ENCODE measurements around the gene ASAP3. TPM values are rescaled to one million over a fixed set of nuclear protein-coding genes. Genes with fewer than 3 reads are reported as not detected.

Gene ASAP3
- total RNA-seq, 2 donors from 2014 or later = 38.6 to 47.2 TPM

DNA sequence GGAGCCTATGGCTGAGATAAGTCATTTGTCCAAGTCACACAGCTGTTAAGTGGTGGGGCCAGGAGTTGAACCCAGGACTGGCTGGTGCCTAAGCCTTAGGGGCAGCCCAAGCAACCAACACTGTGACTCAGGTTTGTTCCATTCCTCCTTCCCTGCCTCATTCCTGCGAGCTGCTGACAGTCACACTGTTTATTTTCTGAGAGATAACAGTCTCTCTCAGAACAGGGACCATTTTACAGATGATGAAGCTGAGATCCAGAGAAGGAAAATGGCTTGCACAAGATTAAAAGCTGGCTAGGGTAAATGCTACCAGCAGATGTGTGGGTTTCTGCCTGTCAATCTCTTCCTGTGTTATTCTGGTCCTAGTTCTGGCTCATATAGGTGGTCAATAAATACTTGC lies 35.1 kb downstream of the ASAP3 start:
- Histone ChIP-seq H3K4me3 (no peak overlapping the region), H3K4me1 (peaks cover 0 to 26% of the 10 kb centered on the region in 2 donors), H3K27me3 (no peaks in the 10 kb centered on the region), H3K9me3 (no peaks in the 10 kb centered on the region), H3K27ac (no peak overlapping the region), H3K36me3 (peaks cover 22% of the 10 kb centered on the region)
- TF ChIP-seq, protein P1, sequence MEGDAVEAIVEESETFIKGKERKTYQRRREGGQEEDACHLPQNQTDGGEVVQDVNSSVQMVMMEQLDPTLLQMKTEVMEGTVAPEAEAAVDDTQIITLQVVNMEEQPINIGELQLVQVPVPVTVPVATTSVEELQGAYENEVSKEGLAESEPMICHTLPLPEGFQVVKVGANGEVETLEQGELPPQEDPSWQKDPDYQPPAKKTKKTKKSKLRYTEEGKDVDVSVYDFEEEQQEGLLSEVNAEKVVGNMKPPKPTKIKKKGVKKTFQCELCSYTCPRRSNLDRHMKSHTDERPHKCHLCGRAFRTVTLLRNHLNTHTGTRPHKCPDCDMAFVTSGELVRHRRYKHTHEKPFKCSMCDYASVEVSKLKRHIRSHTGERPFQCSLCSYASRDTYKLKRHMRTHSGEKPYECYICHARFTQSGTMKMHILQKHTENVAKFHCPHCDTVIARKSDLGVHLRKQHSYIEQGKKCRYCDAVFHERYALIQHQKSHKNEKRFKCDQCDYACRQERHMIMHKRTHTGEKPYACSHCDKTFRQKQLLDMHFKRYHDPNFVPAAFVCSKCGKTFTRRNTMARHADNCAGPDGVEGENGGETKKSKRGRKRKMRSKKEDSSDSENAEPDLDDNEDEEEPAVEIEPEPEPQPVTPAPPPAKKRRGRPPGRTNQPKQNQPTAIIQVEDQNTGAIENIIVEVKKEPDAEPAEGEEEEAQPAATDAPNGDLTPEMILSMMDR (IDR thresholded peaks at IDR 0.05) = no peak
- no peak for DNase-seq (ENCODE audit: low spot score)

DNA sequence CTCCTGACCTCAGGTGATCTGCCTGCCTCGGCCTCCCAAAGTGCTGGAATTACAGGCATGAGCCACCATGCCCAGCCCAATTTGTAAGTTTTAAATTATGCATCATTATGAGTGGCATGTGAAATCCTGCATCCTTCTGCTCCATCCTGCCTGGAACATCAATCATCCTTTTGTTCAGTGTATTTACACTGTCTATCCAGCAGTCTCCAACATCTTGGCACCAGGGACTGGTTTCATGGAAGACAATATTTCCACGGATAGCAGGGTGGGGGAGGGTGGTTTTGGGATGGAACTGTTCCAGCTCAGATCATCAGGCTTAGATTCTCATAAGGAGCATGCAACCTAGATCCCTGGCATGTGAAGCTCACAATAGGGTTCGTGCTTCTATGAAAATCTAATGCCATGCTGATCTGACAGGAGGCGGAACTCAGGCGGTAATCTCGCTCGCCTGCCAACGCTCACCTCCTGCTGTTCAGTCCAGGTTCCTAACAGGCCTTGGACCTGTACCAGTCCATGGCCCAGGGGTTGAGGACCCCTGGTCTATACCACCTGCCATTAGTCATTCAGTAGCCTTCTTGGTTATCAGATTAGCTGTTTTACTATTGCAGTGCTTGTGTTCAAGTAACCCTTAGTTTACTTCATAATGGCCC lies 37.2 kb downstream of the ASAP3 start:
- Histone ChIP-seq H3K36me3 (peaks cover 19% of the 10 kb centered on the region), H3K4me3 (no peak overlapping the region), H3K4me1 (peaks cover 0 to 18% of the 10 kb centered on the region in 2 donors), H3K27ac (no peak overlapping the region), H3K27me3 (no peaks in the 10 kb centered on the region), H3K9me3 (no peaks in the 10 kb centered on the region)
- TF ChIP-seq, protein P1 (IDR thresholded peaks at IDR 0.05) = no peak
- DNase-seq (ENCODE audit: low spot score) = no peak

DNA sequence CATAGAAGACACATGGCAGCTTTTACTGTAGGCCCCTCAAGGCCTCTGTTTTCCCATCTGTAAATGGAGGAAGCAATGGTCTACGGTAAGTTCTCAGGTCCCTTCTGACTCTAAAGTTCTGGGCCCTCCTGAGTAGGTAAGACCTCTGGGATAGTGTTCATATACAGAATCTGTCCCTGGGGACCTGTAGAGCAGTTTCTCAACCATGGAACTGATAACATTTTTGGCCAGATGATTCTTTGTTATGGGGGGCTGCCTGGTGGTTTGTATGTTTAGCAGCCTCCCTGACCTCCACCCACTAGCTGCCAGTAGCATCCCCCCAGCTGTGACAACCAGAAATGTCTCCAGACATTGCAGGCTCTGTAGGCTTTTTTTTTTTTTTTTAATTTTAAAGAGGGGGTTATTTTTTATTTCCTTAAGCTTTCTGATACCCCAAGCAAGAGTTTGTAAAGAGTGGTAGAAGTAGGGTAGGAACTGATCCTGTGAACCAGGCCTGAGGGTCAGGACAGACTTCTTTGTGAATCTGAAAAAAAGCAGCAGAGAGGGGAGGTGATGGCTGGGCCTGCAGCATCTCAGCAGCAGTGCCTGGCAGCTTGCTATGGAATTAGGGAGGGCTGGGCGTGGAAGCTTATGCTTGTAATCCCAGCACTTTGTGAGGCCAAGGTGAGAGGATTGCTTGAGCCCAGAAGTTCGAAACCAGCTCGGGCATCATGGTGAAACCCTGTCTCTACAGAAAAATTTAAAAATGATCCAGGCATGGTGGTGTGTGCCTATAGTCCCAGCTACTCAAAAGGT lies 39.2 kb downstream of the ASAP3 start:
- H3K4me3 ChIP-seq = no peak overlapping the region
- H3K27ac ChIP-seq = peak overlapping the region; percentile 42 to 71
- no peaks in the 10 kb centered on the region for H3K9me3 ChIP-seq
- H3K27me3 ChIP-seq = no peaks in the 10 kb centered on the region
- H3K4me1 ChIP-seq = peaks cover 0 to 4% of the 10 kb centered on the region in 2 donors
- TF ChIP-seq, protein P1 (IDR thresholded peaks at IDR 0.05) = no peak
- DNase-seq (ENCODE audit: low spot score) = no peak
- H3K36me3 ChIP-seq = peaks cover 26% of the 10 kb centered on the region

DNA sequence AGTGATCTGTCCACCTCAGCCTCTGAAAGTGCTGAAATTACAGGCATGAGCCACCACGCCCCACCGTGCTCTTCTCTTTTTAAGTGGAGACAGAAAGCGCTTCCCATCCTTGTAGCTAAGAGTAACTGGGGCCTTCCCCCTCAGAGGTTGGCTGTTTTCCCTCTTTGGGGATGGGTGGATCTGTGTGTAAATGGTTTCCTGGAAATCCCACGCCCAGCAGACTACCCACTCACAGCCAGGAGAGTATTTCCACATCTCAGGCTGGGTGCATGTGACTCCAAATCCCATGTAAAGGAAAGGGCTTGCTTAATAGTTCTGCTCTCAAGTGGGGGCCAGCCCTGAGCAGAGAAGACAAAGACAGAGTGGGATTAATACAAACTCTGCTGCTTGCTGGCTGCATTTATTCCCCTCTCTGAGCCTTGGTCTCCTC lies 39.9 kb downstream of the ASAP3 start:
- Histone ChIP-seq H3K9me3 (no peaks in the 10 kb centered on the region), H3K27me3 (no peaks in the 10 kb centered on the region), H3K36me3 (peaks cover 26% of the 10 kb centered on the region), H3K4me3 (no peak overlapping the region), H3K27ac (peak overlapping the region; percentile 42 to 71), H3K4me1 (no peaks in the 10 kb centered on the region)
- TF ChIP-seq, protein P1 (IDR thresholded peaks at IDR 0.05) = no peak
- DNase-seq (ENCODE audit: low spot score) = peak; percentile 96

DNA sequence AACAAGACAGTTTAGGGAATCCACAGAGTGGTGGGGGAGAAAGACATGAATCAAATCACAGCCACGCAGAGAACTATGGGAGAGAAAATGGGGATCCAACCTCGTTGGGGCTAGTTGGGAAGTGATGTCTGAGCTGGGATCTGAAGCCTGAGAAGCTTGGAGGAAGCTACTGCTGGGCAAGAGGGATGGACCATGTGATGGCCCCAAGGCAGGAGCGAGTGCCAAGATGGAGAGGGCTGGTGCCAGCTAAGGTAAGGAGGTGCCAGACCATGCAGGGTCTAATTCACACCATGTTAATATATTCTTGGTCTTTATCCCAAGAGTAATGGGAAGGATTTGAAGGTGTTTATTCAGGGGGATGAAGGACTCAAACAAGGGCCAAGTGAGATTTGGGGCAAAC lies 41.2 kb downstream of the ASAP3 start:
- DNase-seq (ENCODE audit: low spot score) = no peak
- Histone ChIP-seq H3K27me3 (no peaks in the 10 kb centered on the region), H3K9me3 (no peaks in the 10 kb centered on the region), H3K4me3 (no peak overlapping the region), H3K4me1 (no peaks in the 10 kb centered on the region), H3K27ac (no peak overlapping the region), H3K36me3 (peaks cover 26% of the 10 kb centered on the region)
- TF ChIP-seq, protein P1 (IDR thresholded peaks at IDR 0.05) = no peak

Data from right atrium auricular region (tissue), 2 donors.